ENCODE results near the gene TARM1. TPM values are rescaled to one million over a fixed set of nuclear protein-coding genes. Genes with fewer than 3 reads are reported as not detected.

TARM1 gene
- total and polyA plus RNA-seq, 2 experiments from 2014 or later, result not detected

DNA sequence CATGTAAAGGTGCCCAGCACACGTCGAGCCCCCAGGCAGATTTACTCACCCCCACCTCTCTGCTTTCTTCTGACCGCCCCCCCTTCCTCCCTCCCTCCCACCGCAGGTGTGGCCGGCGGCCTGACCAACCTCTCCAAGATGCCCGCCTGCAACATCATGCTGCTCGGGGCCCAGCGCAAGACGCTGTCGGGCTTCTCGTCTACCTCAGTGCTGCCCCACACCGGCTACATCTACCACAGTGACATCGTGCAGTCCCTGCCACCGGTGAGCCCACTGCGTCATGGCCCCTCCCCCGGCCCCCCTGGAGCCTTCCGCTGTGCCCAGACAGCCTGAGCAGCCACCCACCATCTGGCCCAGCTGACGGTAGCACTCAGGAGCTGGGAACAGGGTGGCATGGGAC lies 43.2 kb upstream of the TARM1 start:
- H3F3A ChIP-seq (replicated peaks; ENCODE audit: low read depth), result 0 out of 2 replicates have a peak, but pooled peaks cover 2% of the 10 kb centered on the region
- H4K20me1 ChIP-seq (replicated peaks; ENCODE audit: insufficient read depth), result no peaks in the 10 kb centered on the region; the same call in 1 of the 2 replicates
- Mint-ChIP-seq H3K27me3 (ENCODE audit: insufficient read depth, low read depth, poor library complexity) (peaks cover 15% of the 10 kb centered on the region), H3K27ac (no peak overlapping the region), H3K4me1 (no peaks in the 10 kb centered on the region), H3K4me3 (no peak overlapping the region), H3K36me3 (ENCODE audit: low read depth) (peaks cover 68% of the 10 kb centered on the region), H3K9me3 (no peaks in the 10 kb centered on the region)
- no peak overlapping the region for H2AFZ ChIP-seq
- H3K27ac ChIP-seq (ENCODE audit: low read depth), result no peak overlapping the region
- H3K4me3 ChIP-seq, result no peak overlapping the region
- H3K79me2 ChIP-seq (replicated peaks; ENCODE audit: insufficient read depth), result no peaks in the 10 kb centered on the region
- H3K9me2 ChIP-seq (ENCODE audit: insufficient read depth), result no peaks in the 10 kb centered on the region
- ATAC-seq (no peak), DNase-seq (ENCODE audit: low spot score) (no peak)
- no peak overlapping the region for H3K4me2 ChIP-seq
- no peaks in the 10 kb centered on the region for H3K27me3 ChIP-seq (ENCODE audit: insufficient read depth)
- TF ChIP-seq POLR2AphosphoS5 (IDR thresholded peaks at IDR 0.05; ENCODE audit: low read depth) (no peak), STAT1 (IDR thresholded peaks at IDR 0.05; ENCODE audit: unreplicated experiment) (no peak), JUNB (IDR thresholded peaks at IDR 0.05; ENCODE audit: unreplicated experiment) (no peak), EZH2 (IDR thresholded peaks at IDR 0.05; ENCODE audit: low read depth, unreplicated experiment) (no peak), ZNF462 (CRISPR knock-in tag; IDR thresholded peaks at IDR 0.05) (no peak), NANOG (IDR thresholded peaks at IDR 0.05; ENCODE audit: borderline replicate concordance) (no peak), EZH2phosphoT487 (IDR thresholded peaks at IDR 0.05; ENCODE audit: unreplicated experiment) (no peak), ZNF114 (CRISPR knock-in tag; IDR thresholded peaks at IDR 0.05) (no peak), ZNF331 (CRISPR knock-in tag; IDR thresholded peaks at IDR 0.05; ENCODE audit: low read depth) (no peak), CREB1 (CRISPR knock-in tag; IDR thresholded peaks at IDR 0.05; ENCODE audit: low read depth) (no peak)
- TF ChIP-seq, protein P1, sequence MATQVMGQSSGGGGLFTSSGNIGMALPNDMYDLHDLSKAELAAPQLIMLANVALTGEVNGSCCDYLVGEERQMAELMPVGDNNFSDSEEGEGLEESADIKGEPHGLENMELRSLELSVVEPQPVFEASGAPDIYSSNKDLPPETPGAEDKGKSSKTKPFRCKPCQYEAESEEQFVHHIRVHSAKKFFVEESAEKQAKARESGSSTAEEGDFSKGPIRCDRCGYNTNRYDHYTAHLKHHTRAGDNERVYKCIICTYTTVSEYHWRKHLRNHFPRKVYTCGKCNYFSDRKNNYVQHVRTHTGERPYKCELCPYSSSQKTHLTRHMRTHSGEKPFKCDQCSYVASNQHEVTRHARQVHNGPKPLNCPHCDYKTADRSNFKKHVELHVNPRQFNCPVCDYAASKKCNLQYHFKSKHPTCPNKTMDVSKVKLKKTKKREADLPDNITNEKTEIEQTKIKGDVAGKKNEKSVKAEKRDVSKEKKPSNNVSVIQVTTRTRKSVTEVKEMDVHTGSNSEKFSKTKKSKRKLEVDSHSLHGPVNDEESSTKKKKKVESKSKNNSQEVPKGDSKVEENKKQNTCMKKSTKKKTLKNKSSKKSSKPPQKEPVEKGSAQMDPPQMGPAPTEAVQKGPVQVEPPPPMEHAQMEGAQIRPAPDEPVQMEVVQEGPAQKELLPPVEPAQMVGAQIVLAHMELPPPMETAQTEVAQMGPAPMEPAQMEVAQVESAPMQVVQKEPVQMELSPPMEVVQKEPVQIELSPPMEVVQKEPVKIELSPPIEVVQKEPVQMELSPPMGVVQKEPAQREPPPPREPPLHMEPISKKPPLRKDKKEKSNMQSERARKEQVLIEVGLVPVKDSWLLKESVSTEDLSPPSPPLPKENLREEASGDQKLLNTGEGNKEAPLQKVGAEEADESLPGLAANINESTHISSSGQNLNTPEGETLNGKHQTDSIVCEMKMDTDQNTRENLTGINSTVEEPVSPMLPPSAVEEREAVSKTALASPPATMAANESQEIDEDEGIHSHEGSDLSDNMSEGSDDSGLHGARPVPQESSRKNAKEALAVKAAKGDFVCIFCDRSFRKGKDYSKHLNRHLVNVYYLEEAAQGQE (IDR thresholded peaks at IDR 0.05; ENCODE audit: unreplicated experiment), result no peak
- TF ChIP-seq, protein P2, sequence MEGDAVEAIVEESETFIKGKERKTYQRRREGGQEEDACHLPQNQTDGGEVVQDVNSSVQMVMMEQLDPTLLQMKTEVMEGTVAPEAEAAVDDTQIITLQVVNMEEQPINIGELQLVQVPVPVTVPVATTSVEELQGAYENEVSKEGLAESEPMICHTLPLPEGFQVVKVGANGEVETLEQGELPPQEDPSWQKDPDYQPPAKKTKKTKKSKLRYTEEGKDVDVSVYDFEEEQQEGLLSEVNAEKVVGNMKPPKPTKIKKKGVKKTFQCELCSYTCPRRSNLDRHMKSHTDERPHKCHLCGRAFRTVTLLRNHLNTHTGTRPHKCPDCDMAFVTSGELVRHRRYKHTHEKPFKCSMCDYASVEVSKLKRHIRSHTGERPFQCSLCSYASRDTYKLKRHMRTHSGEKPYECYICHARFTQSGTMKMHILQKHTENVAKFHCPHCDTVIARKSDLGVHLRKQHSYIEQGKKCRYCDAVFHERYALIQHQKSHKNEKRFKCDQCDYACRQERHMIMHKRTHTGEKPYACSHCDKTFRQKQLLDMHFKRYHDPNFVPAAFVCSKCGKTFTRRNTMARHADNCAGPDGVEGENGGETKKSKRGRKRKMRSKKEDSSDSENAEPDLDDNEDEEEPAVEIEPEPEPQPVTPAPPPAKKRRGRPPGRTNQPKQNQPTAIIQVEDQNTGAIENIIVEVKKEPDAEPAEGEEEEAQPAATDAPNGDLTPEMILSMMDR (conservative IDR thresholded peaks at IDR 0.05; ENCODE audit: low read depth in 2 of 2), result no peak
- TF ChIP-seq, protein P3, sequence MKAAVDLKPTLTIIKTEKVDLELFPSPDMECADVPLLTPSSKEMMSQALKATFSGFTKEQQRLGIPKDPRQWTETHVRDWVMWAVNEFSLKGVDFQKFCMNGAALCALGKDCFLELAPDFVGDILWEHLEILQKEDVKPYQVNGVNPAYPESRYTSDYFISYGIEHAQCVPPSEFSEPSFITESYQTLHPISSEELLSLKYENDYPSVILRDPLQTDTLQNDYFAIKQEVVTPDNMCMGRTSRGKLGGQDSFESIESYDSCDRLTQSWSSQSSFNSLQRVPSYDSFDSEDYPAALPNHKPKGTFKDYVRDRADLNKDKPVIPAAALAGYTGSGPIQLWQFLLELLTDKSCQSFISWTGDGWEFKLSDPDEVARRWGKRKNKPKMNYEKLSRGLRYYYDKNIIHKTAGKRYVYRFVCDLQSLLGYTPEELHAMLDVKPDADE (IDR thresholded peaks at IDR 0.05), result no peak
- H3K4me1 ChIP-seq (ENCODE audit: insufficient read depth), result no peaks in the 10 kb centered on the region
- H3K36me3 ChIP-seq (ENCODE audit: insufficient read depth), result peaks cover 7% of the 10 kb centered on the region; the same call in 1 of the 2 replicates

All from GM23338 (cell line).